ENCODE data around the gene THAP2.
A peak's percentile ranks its signal among the peaks of the same experiment; 100 is the strongest.
"Not testable (repeated sequence)": the region's sequence is repeated elsewhere in the genome, so short reads cannot be mapped to it uniquely, and the experiment has no call there.

The THAP2 gene

GRCh38 chr12:71662849-71663560, 1.1 kb upstream of the THAP2 start:
- peak; percentile 78 for DNase-seq

GRCh38 chr12:71664411-71665089, 449 bp downstream of the THAP2 start:
- DNase-seq = peak; percentile 51

DNA sequence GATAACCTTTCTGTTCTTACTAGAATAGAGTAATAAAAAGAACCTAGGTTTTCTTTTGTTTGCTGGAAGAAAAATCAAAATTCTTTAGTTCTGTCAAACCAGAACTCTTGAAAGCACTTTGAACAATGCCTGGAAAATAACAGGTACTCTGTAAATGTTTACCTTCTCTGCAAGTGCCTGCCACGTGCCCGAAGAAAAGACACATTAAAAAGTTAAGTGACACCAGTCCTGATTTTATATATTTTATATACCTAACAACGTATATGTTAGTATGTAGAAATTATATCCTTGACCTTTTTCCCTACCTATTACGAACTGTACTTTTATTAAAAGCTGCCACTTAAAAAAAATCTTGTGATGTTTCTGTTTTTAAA, 976 bp downstream of the THAP2 start:
- no peak for DNase-seq

GRCh38 chr12:71666259-71666658, 2.2 kb downstream of the THAP2 start:
- DNase-seq = no peak

DNA sequence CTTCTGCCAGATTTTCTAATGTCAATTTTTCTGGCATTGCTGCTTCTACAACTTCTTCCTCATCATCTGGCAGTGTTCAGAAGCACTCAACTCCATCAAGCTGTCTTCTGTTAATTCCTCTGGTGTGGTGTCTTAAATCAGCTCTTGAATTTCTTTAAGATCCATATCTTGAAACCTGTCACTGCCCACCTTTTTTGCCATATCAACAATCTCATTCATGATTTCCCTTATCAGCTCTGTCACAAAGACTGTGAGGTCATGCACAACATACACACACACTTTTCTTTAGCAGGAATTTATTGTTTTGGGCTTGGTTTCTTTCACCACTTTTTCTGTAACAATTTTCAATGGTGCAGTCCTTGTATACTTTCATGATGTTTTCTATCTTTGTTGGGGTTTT, 7.2 kb downstream of the THAP2 start:
- peak; percentile 57 for DNase-seq

DNA sequence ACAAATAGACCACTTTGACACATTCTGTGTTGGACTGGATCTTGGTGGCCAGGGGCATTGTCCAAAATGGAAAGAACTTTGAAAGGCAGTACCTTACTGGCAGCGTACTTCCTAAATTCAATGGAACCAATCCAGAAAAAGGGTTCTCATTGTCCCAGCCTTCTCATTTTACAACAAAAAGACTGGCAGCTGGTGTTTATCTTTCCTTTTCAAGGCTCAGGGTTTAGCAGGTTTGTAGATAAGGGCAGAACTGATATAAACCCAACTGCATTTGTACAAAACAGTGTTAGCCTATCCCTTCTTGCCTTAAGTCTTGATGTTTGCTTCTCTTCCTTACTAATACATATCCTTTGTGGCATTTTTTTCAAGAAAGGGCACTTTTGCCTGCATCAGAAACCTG, 7.7 kb downstream of the THAP2 start:
- DNase-seq = peak; percentile 85

DNA sequence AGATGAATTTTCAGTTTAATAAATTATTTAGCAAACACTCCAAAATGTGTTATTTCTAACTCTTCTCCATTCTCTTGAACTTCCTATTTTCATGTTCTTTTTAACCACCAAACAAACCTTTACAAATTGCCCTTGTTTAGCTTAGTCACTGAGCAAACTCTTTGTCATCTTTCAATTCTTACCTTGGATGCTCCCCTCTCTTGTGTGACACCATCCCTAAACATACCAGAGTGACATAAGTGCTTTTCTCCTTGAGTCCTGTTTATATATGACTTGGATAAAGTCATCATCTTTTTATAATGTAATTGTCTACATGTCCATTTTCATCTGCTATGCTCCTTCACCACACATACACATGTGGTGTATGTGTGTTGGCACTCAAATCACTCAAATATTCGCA, 18.4 kb downstream of the THAP2 start:
- no peak for DNase-seq

GRCh38 chr12:71683633-71684032, 19.5 kb downstream of the THAP2 start:
- DNase-seq = no peak

DNA sequence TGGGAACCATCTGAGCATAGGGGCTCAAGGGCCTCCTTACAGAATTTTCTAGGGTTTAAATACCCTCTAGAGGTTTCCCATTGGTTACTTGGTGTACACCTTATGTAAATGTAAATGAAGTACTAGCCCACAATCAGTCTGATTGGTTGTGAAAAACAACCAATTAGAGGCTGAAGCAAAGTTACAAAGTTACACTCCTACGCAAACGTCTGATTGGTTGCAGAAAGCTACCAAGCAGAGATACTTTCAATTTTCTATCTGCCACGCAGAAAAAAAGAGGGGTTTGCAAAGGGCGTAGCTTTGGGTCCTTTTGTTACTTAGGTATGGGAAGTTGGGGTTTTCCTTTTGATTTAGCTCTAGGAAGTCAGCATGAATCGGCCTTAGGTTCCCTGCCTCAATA, 20.0 kb downstream of the THAP2 start:
- DNase-seq = peak; percentile 56

DNA sequence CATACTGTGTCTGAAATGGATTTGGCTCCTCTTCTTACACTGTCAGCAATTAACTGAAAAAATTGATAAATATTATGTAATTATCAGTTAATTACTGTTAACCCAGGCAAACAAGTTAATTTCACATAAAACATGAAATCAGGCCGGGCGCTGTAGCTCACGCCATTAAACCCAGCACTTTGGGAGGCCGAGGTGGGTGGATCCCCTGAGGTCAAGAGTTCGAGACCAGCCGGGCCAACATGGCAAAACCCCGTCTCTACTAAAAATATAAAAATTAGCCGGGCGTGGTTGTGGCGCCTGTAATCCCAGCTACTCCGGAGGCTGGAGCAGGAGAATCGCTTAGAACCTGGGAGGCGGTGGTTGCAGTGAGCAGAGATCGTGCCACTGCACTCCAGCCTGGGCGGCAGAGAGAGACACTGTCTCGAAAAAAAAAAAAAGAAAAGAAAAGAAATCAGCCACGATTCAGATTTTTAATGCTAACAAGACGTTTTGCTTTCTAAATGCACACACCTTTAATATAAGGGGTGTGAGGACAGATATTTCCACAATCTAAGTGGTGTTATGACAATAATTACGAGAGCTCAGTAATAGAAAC, 21.3 kb downstream of the THAP2 start:
- DNase-seq = no peak

DNA sequence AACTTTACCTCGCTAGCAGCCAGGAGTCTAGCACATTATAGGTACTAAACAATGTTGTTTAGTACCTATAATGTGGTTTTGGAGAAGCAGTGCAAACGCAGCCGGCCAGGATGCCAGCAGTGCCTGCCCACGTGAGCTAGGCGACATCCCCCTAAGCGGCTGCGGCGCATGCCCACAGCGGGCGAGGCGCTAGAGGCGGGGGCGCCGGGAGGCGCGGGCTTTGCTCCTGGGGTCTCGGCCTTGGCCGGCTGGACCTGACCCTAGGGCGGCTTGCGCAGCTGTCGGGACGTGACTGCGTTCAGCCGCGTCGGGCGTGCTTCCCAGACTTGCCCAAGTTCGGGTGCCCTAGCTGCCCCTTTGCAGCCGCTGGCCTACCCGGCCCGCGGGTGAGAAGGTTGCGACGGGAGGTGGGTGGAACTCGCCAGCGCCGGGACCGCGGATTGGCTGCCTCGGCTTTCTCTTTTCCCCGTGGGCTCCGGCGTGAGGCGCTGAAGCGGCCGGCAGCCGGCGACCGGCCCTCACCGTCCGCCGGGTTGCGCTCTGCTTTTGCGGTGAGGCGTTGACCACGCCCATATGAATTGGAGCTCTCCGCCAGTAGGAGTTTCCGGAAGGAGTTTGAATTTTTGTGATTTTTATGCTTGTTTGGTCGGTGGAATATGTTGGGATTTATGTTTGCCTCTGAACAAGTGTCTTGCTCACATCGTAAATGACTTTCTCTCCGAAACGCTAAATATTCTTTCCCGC, 22.0 kb downstream of the THAP2 start, which contains the start of gene TMEM19:
TSS of gene TMEM19 (plus strand) at position 169 of the 744 bp plus-strand sequence. CDS start 599 bp downstream, outside the sequence.
- peak; percentile 95 for DNase-seq

GRCh38 chr12:71686658-71687025, 22.5 kb downstream of the THAP2 start:
- no peak for DNase-seq

GRCh38 chr12:71687172-71687571, 23.1 kb downstream of the THAP2 start:
- DNase-seq = not testable (repeated sequence)

- DNase-seq = no peak
Measured at GRCh38 chr12:71688961-71689570, 25.0 kb downstream of the THAP2 start.

GRCh38 chr12:71691504-71692129, 27.5 kb downstream of the THAP2 start:
- DNase-seq = no peak

DNA sequence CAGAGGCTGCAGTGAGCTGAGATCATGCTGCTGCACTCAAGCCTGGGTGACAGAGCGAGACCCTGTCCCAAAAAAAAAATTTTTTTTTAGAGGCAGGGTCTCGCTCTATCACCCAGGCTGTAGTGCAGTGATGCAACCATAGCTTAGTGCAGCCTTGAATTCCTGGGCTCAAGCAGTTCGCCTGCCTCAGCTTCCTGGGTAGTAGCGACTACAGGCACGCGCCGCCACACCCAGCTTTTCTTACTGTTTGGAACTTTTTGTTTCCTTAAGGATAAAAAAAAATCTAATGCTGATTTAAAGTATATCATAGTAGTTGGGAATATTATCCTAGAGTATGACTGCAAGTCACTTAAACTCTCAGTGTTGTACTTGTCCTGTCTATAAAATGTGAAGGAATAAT, 29.0 kb downstream of the THAP2 start:
- DNase-seq = no peak

GRCh38 chr12:71693651-71694050, 29.6 kb downstream of the THAP2 start:
- not testable (repeated sequence) for DNase-seq

DNA sequence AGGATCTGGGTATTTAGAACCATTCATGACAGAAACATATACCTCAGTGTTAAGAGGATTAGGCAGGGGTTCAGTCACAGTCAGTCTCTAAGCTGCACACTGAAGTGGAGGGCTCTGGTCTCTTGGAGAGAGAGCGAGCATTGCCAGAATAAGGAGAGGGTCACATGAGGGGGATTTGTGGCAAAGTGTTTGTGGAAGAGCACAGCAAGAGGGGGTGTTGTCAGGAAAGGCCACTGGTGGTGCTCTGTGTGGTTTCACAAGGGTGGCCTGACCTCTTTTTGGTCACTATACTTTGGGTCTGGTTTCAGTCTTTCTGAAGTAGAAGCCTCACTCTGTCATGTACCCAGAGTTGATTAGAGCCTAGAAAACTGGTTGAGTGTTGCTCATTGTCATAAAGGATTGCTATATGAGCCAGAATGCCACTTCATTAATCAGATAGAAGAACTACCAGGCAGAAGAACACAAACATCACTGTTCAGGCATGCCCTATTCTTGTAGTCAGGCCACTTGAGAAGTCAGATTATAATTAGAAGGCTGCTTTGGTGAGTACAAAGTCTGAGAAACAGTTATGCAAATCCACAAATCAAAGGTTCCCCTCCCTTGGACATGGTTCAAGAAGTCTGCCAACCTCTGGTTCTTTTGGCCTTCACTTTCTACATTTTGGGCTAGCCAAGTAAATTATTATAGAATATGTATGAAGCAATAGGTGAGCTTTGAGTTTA, 30.2 kb downstream of the THAP2 start:
- no peak for DNase-seq

DNA sequence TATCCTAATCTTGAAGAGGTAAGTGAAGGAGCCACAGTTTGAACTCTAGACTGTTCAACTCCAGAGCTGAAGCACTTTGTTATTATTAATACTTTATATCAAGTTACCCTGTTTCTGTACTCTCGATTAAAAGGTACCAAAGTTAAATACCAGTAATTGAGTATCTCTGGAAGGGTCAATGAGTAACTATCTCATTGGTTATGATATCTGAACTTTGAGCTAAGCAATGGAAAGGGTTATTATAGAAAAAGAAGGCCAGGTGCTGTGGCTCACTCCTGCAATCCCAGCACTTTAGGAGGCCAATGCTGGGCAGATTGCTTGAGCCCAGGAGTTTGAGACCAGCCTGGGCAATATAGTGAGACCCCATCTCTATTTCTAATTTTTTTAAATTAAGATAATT, 31.7 kb downstream of the THAP2 start:
- no peak for DNase-seq

GRCh38 chr12:71702181-71702580, 38.1 kb downstream of the THAP2 start:
- not testable (repeated sequence) for DNase-seq

GRCh38 chr12:71702590-71702989, 38.5 kb downstream of the THAP2 start:
- no peak for DNase-seq

GRCh38 chr12:71703206-71703605, 39.1 kb downstream of the THAP2 start:
- DNase-seq = no peak
